A549 (cell line): ENCODE results near the gene ADAMTSL3.

ENCODE experiments used
- CHD2 ChIP-seq: fragments of 150-350 bp; IDR thresholded peaks from 2 replicates; pipeline ENCODE4 v1.6.1; 2014; ENCODE audit warnings: low read length; ENCODE audit not compliant: partially characterized antibody
- CTCF ChIP-seq: fragments of >200 bp; sonication (Bioruptor Twin); formaldehyde crosslinking; IDR thresholded peaks from 3 replicates; pipeline ENCODE4 v1.5.1; 2016
- HDAC2 ChIP-seq: fragments of 200-600 bp; sonication (generic); IDR thresholded peaks from 2 replicates; pipeline ENCODE4 v1.6.1; 2016
- HOXB13 ChIP-seq: fragments of 250-450 bp; sonication (Bioruptor Pico); IDR thresholded peaks from 2 replicates; pipeline ENCODE4 v1.5.0; 2020; ENCODE audit warnings: low read depth, mild to moderate bottlenecking, moderate library complexity
- MAZ ChIP-seq: fragments of 150-350 bp; IDR thresholded peaks from 2 replicates; pipeline ENCODE4 v1.6.1; 2014; ENCODE audit warnings: antibody characterized with exemption, low read depth, low read length, borderline replicate concordance

GRCh38 chr15:83892498-83892897, 238.6 kb downstream of the ADAMTSL3 start:
- TF ChIP-seq MAZ, result no peak
- TF ChIP-seq CHD2, result no peak
- TF ChIP-seq CTCF, result no peak
- no peak for TF ChIP-seq HDAC2
- TF ChIP-seq HOXB13, result no peak
